SK-N-MC (cell line): Measurements from ENCODE around the gene EMP2.

ENCODE experiments used
- EZH2 ChIP-seq: fragments of 200-600 bp; sonication (generic); IDR thresholded peaks from one replicate; pipeline ENCODE4 v1.6.1; 2017; ENCODE audit warnings: antibody characterized with exemption
- FOXP2 ChIP-seq: optimal IDR thresholded peaks from 2 replicates; pipeline ENCODE3; 2011; ENCODE audit warnings: mild to moderate bottlenecking, moderate library complexity; ENCODE audit not compliant: insufficient read depth; ENCODE audit errors: extremely low read length, control extremely low read depth
- POLR2AphosphoS5 ChIP-seq: IDR thresholded peaks from 2 replicates; pipeline ENCODE4 v1.6.1; 2012; ENCODE audit warnings: mild to moderate bottlenecking, low read depth, low read length, borderline replicate concordance

GRCh38 chr16:10565167-10565566, 15.2 kb downstream of the EMP2 start:
- TF ChIP-seq EZH2 (no peak), POLR2AphosphoS5 (no peak), FOXP2 (no peak)
